ENCODE results near the gene VDAC2. TPM values are rescaled to one million over a fixed set of nuclear protein-coding genes. Genes with fewer than 3 reads are reported as not detected.
A peak's percentile ranks its signal among the peaks of the same experiment; 100 is the strongest.
"Not testable (repeated sequence)": the region's sequence is repeated elsewhere in the genome, so short reads cannot be mapped to it uniquely, and the experiment has no call there.

VDAC2 gene
- 77.3 TPM for total RNA-seq (ENCODE audit: insufficient read depth, low replicate concordance)

- peak; percentile 95 for DNase-seq (ENCODE audit: low spot score)
These were observed at the start of gene VDAC2 for GRCh38 chr10:75210282-75211006. Gene VDAC2, plus strand, starts transcription at chr10:75210796. Its CDS starts 363 bp downstream, at chr10:75211159.

GRCh38 chr10:75165684-75166622 is 44.6 kb upstream of the VDAC2 start:
- DNase-seq (ENCODE audit: low spot score), result no peak

- DNase-seq (ENCODE audit: low spot score), result no peak
These were observed 44.0 kb upstream of the VDAC2 start for GRCh38 chr10:75166623-75166972.

- DNase-seq (ENCODE audit: low spot score), result no peak
These were observed 42.3 kb upstream of the VDAC2 start for GRCh38 chr10:75168275-75168674.

GRCh38 chr10:75170215-75170614 is 40.4 kb upstream of the VDAC2 start:
- no peak for DNase-seq (ENCODE audit: low spot score)

GRCh38 chr10:75175046-75175445 is 35.5 kb upstream of the VDAC2 start:
- no peak for DNase-seq (ENCODE audit: low spot score)

- no peak for DNase-seq (ENCODE audit: low spot score)
These were observed 34.5 kb upstream of the VDAC2 start for GRCh38 chr10:75176046-75176445.

GRCh38 chr10:75176736-75177135 is 33.9 kb upstream of the VDAC2 start:
- no peak for DNase-seq (ENCODE audit: low spot score)

GRCh38 chr10:75179657-75180177 is 30.9 kb upstream of the VDAC2 start:
- DNase-seq (ENCODE audit: low spot score), result no peak

- DNase-seq (ENCODE audit: low spot score), result peak; percentile 70
These were observed 30.0 kb upstream of the VDAC2 start for GRCh38 chr10:75180592-75180991.

- DNase-seq (ENCODE audit: low spot score), result no peak
These were observed 29.5 kb upstream of the VDAC2 start for GRCh38 chr10:75181073-75181472.

GRCh38 chr10:75186310-75186709 is 24.3 kb upstream of the VDAC2 start:
- no peak for DNase-seq (ENCODE audit: low spot score)

GRCh38 chr10:75187961-75188426 is 22.6 kb upstream of the VDAC2 start:
- peak; percentile 64 for DNase-seq (ENCODE audit: low spot score)

- not testable (repeated sequence) for DNase-seq (ENCODE audit: low spot score)
These were observed 22.1 kb upstream of the VDAC2 start for GRCh38 chr10:75188522-75188921.

GRCh38 chr10:75189266-75190096 is 21.1 kb upstream of the VDAC2 start:
- no peak for DNase-seq (ENCODE audit: low spot score)

- DNase-seq (ENCODE audit: low spot score), result peak; percentile 88
These were observed 18.6 kb upstream of the VDAC2 start for GRCh38 chr10:75191821-75192568.

GRCh38 chr10:75194625-75195024 is 16.0 kb upstream of the VDAC2 start:
- not testable (repeated sequence) for DNase-seq (ENCODE audit: low spot score)

- peak; percentile 57 for DNase-seq (ENCODE audit: low spot score)
These were observed 15.4 kb upstream of the VDAC2 start for GRCh38 chr10:75195035-75195763.

- no peak for DNase-seq (ENCODE audit: low spot score)
These were observed 13.5 kb upstream of the VDAC2 start for GRCh38 chr10:75197066-75197465.

- no peak for DNase-seq (ENCODE audit: low spot score)
These were observed 12.7 kb upstream of the VDAC2 start for GRCh38 chr10:75197906-75198305.

Measured in umbilical cord (tissue), 2 donors.